ENCODE data around the gene C5orf22. TPM values are rescaled to one million over a fixed set of nuclear protein-coding genes. Genes with fewer than 3 reads are reported as not detected.
"Not testable (repeated sequence)": the region's sequence is repeated elsewhere in the genome, so short reads cannot be mapped to it uniquely, and the experiment has no call there.

C5orf22 gene
- total and polyA plus RNA-seq, 5 donors, result 11.1 to 19.5 (median 16.4) TPM

GRCh38 chr5:31602305-31602704 lies 70.2 kb downstream of the C5orf22 start:
- H3K4me3 ChIP-seq (ENCODE audit: low read length); DNase-seq; H3K27me3 ChIP-seq (ENCODE audit: control insufficient read depth, insufficient read depth); H3K4me1 ChIP-seq (ENCODE audit: control insufficient read depth, insufficient read depth, low read length); H3K9me3 ChIP-seq (ENCODE audit: control insufficient read depth, low read length); H3K27ac ChIP-seq (ENCODE audit: low read length); intact Hi-C loops (cut with DNase I); ATAC-seq: not testable (repeated sequence)
- 81% methylated on average over 4 of the region's 4 CpGs for WGBS

GRCh38 chr5:31604240-31604639 lies 72.1 kb downstream of the C5orf22 start:
- Histone ChIP-seq H3K4me1 (ENCODE audit: control insufficient read depth, insufficient read depth, low read length) (no peaks in the 10 kb centered on the region), H3K4me3 (ENCODE audit: low read length) (no peak overlapping the region), H3K9me3 (ENCODE audit: control insufficient read depth, low read length) (no peaks in the 10 kb centered on the region), H3K27me3 (ENCODE audit: control insufficient read depth, insufficient read depth) (no peaks in the 10 kb centered on the region), H3K27ac (ENCODE audit: low read length) (no peak overlapping the region)
- intact Hi-C loops (cut with DNase I), result no loop called here
- DNase-seq, result no peak
- ATAC-seq, result no peak
- WGBS, result 61% methylated on average over 2 of the region's 2 CpGs

- ATAC-seq (no peak), DNase-seq (no peak)
- Histone ChIP-seq H3K9me3 (ENCODE audit: control insufficient read depth, low read length) (no peaks in the 10 kb centered on the region), H3K27ac (ENCODE audit: low read length) (no peak overlapping the region), H3K4me1 (ENCODE audit: control insufficient read depth, insufficient read depth, low read length) (no peaks in the 10 kb centered on the region), H3K27me3 (ENCODE audit: control insufficient read depth, insufficient read depth) (no peaks in the 10 kb centered on the region), H3K4me3 (ENCODE audit: low read length) (no peak overlapping the region)
- WGBS, result 81% methylated on average over 2 of the region's 2 CpGs
- intact Hi-C loops (cut with DNase I), result no loop called here
Measured at GRCh38 chr5:31604644-31605043, 72.5 kb downstream of the C5orf22 start.

Other genes starting within 250 kb of the C5orf22 start
- 10 to 100 TPM; 26.2 to 46.0 (median 29.4) TPM for gene DROSHA, start 208 bp upstream of the C5orf22 start, total RNA-seq
- gene DROSHA, start 208 bp upstream of the C5orf22 start, polyA plus RNA-seq, result 30.7 TPM
- 100 to 1,000 TPM; 103 to 188 (median 111) TPM for gene PDZD2, start 106.8 kb downstream of the C5orf22 start, total RNA-seq
- 40.4 TPM for gene PDZD2, start 106.8 kb downstream of the C5orf22 start, polyA plus RNA-seq